22Rv1 (cell line): ENCODE measurements around the gene STK39.

Experiments
- H3K27ac ChIP-seq: fragments of 450-650 bp; 2 replicates; pipeline ENCODE4 v1.5.1; 2017
- CTCF ChIP-seq: fragments of 450-650 bp; IDR thresholded peaks from 2 replicates; pipeline ENCODE4 v1.5.1; 2017; ENCODE audit warnings: mild to moderate bottlenecking
- ZFX ChIP-seq: fragments of 450-650 bp; IDR thresholded peaks from 2 replicates; pipeline ENCODE4 v1.6.1; 2017; ENCODE audit warnings: antibody characterized with exemption, borderline replicate concordance

STK39 gene

GRCh38 chr2:168175469-168175868, 71.9 kb downstream of the STK39 start:
- H3K27ac ChIP-seq: no peak overlapping the region
- TF ChIP-seq ZFX (no peak), CTCF (no peak)

- no peak overlapping the region for H3K27ac ChIP-seq
- no peak for TF ChIP-seq ZFX
- no peak for TF ChIP-seq CTCF
These were observed 72.6 kb downstream of the STK39 start for GRCh38 chr2:168174756-168175155.

GRCh38 chr2:168172071-168172470, 75.3 kb downstream of the STK39 start:
- TF ChIP-seq CTCF (no peak), ZFX (no peak)
- H3K27ac ChIP-seq: no peak overlapping the region

- H3K27ac ChIP-seq: no peak overlapping the region
- TF ChIP-seq ZFX (no peak), CTCF (no peak)
These were observed 76.2 kb downstream of the STK39 start for GRCh38 chr2:168171059-168171762.

GRCh38 chr2:168169097-168169745, 78.2 kb downstream of the STK39 start:
- no peak overlapping the region for H3K27ac ChIP-seq
- TF ChIP-seq CTCF (no peak), ZFX (no peak)

GRCh38 chr2:168167511-168168263, 79.7 kb downstream of the STK39 start:
- no peak overlapping the region for H3K27ac ChIP-seq
- TF ChIP-seq ZFX (no peak), CTCF (no peak)
